ENCODE results near the gene DVL1. TPM values are rescaled to one million over a fixed set of nuclear protein-coding genes. Genes with fewer than 3 reads are reported as not detected.

DVL1 gene
- total and polyA plus RNA-seq, 9 of the 15 experiments (the other 6 are each of a cell fraction or from before 2014, with no cell fraction given) = 0.62 to 135 (median 24.3) TPM

- TF ChIP-seq, protein P1, sequence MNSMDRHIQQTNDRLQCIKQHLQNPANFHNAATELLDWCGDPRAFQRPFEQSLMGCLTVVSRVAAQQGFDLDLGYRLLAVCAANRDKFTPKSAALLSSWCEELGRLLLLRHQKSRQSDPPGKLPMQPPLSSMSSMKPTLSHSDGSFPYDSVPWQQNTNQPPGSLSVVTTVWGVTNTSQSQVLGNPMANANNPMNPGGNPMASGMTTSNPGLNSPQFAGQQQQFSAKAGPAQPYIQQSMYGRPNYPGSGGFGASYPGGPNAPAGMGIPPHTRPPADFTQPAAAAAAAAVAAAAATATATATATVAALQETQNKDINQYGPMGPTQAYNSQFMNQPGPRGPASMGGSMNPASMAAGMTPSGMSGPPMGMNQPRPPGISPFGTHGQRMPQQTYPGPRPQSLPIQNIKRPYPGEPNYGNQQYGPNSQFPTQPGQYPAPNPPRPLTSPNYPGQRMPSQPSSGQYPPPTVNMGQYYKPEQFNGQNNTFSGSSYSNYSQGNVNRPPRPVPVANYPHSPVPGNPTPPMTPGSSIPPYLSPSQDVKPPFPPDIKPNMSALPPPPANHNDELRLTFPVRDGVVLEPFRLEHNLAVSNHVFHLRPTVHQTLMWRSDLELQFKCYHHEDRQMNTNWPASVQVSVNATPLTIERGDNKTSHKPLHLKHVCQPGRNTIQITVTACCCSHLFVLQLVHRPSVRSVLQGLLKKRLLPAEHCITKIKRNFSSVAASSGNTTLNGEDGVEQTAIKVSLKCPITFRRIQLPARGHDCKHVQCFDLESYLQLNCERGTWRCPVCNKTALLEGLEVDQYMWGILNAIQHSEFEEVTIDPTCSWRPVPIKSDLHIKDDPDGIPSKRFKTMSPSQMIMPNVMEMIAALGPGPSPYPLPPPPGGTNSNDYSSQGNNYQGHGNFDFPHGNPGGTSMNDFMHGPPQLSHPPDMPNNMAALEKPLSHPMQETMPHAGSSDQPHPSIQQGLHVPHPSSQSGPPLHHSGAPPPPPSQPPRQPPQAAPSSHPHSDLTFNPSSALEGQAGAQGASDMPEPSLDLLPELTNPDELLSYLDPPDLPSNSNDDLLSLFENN (IDR thresholded peaks at IDR 0.05; ENCODE audit: low read depth in 2 of 2, low read length in 2 of 2) = peak; percentile 39 to 55; a peak in 2 of 4 replicates
- TF ChIP-seq ZBED1 (IDR thresholded peaks at IDR 0.05) = peak; percentile 74; the same call in 1 of the 2 replicates
- TF ChIP-seq, protein P2, sequence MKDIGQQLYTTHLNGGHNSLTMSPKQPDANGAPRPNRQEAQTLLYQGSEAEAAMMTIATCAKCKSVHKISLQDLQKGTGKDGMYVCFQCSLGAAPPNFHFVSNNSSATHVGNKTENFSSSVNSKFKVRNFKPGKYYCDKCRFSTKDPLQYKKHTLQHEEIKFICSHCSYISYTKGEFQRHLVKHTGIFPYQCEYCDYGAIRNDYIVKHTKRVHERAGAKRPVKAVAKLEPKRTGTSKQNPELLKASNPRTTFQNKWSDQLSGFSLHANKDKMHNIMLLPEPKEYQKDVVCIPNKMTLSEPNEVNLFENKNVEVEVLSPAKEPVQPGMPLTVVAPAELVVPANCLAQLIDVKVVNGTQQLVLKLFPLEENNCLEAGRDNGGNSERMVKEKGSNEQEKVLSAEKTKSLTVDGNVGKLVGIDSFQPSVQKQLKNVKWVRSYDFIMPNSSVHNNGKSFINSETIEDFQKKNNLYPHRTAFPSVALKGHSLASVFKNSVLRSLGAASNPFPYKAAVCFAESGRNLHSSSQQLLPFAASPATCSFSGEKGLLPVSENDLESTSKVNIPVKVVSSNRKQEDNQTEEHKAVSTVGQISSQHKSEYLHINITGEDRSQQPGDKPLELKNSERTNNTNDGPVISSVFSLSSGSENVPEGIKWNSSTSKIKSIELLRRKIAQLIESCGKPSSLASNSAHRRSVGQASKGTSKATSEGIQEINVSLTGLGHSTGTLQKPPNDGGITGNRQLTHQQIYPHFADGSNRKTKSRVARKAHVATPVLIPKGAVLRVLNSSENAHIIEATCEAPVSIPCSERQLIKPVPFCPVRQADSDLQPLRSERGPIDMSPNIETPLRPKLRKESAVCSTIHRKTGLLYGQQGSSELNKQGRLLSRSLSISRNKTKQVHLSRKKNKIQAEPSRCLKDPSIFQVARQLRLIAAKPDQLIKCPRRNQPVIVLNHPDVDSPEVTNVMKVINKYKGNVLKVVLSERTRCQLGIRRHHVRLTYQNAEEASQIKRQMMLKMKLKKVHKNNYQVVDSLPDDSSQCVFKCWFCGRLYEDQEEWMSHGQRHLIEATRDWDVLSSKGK (CRISPR knock-in tag; IDR thresholded peaks at IDR 0.05) = no peak
- peak in 1 of 2 experiments; percentile 84; a peak in 2 of 4 replicates for TF ChIP-seq TBL1XR1 (IDR thresholded peaks at IDR 0.05; ENCODE audit: low read length in 2 of 2)
- no peak for TF ChIP-seq SAFB2 (IDR thresholded peaks at IDR 0.05; ENCODE audit: borderline replicate concordance, low read depth, low read length, severe bottlenecking)
- TF ChIP-seq, protein P3, sequence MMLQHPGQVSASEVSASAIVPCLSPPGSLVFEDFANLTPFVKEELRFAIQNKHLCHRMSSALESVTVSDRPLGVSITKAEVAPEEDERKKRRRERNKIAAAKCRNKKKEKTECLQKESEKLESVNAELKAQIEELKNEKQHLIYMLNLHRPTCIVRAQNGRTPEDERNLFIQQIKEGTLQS (IDR thresholded peaks at IDR 0.05) = peak; percentile 55
- TF ChIP-seq, protein P3 (CRISPR knock-in tag; conservative IDR thresholded peaks at IDR 0.05) = peak; percentile 96
- TF ChIP-seq, protein P4, sequence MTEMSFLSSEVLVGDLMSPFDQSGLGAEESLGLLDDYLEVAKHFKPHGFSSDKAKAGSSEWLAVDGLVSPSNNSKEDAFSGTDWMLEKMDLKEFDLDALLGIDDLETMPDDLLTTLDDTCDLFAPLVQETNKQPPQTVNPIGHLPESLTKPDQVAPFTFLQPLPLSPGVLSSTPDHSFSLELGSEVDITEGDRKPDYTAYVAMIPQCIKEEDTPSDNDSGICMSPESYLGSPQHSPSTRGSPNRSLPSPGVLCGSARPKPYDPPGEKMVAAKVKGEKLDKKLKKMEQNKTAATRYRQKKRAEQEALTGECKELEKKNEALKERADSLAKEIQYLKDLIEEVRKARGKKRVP (CRISPR knock-in tag; IDR thresholded peaks at IDR 0.05) = no peak; the same call in 1 of the 2 replicates
- no peak for TF ChIP-seq GTF2A2 (tag; IDR thresholded peaks at IDR 0.05)
Measured at GRCh38 chr1:1374929-1375662, 25.9 kb upstream of the DVL1 start, which contains the start of gene AURKAIP1 (continued).
